OCI-LY7 (cell line): ENCODE data around the gene NUP62. TPM values are rescaled to one million over a fixed set of nuclear protein-coding genes. Genes with fewer than 3 reads are reported as not detected.
A peak's percentile ranks its signal among the peaks of the same experiment; 100 is the strongest.

Source experiments
- BruUV-seq: library from RNA; stranded (reverse); fragments of 400-500 nt; replicated peaks from 2 replicates; lab custom pipeline; 2021; lab: Mats Ljungman, UMichigan
- CTCF ChIA-PET: fragments of 300-600 bp; sonication (Branson Sonifier 250); formaldehyde crosslinking; loops from one replicate; lab custom pipeline; 2022; ENCODE audit warnings: antibody characterized with exemption; ENCODE audit not compliant: unreplicated experiment; lab: Charles Lee
- POLR2A ChIA-PET: fragments of 300-600 bp; sonication (Branson Sonifier 250); formaldehyde crosslinking; loops from one replicate; lab custom pipeline; 2022; ENCODE audit warnings: antibody characterized with exemption; lab: Charles Lee
- DNase-seq: peaks from one replicate; pipeline ENCODE4 v3.0.0-alpha.2; 2015; ENCODE audit warnings: low spot score
- H2AFZ ChIP-seq: fragments of 200-600 bp; sonication (generic), shearing (Covaris generic); 2 replicates; pipeline ENCODE4 v1.6.1; 2014; ENCODE audit warnings: mild to moderate bottlenecking, antibody characterized with exemption, low read length, moderate library complexity
- H3K27ac ChIP-seq: fragments of 200-600 bp; sonication (generic); 2 replicates; pipeline ENCODE4 v1.5.1; 2014; ENCODE audit warnings: mixed run types, low read depth, mild to moderate bottlenecking, moderate library complexity, low read length, inconsistent platforms; ENCODE audit not compliant: poor library complexity, severe bottlenecking
- H3K36me3 ChIP-seq: fragments of 200-600 bp; sonication (generic); 2 replicates; pipeline ENCODE4 v1.6.1; 2014; ENCODE audit warnings: mild to moderate bottlenecking, antibody characterized with exemption, low read length, moderate library complexity, mixed read lengths; ENCODE audit not compliant: insufficient read depth
- H3K4me1 ChIP-seq: fragments of 200-600 bp; sonication (generic); 2 replicates; pipeline ENCODE4 v1.5.1; 2014; ENCODE audit warnings: mild to moderate bottlenecking, low read length; ENCODE audit not compliant: insufficient read depth, poor library complexity, severe bottlenecking
- H3K4me2 ChIP-seq: fragments of 200-600 bp; sonication (generic); 2 replicates; pipeline ENCODE4 v1.6.1; 2014; ENCODE audit warnings: mild to moderate bottlenecking, low read length
- H3K4me3 ChIP-seq: fragments of 200-600 bp; sonication (generic); 2 replicates; pipeline ENCODE4 v1.5.1; 2014; ENCODE audit warnings: mild to moderate bottlenecking, low read depth, low read length; ENCODE audit not compliant: poor library complexity, severe bottlenecking
- H3K79me2 ChIP-seq: fragments of 200-600 bp; sonication (generic); 2 replicates; pipeline ENCODE4 v1.6.1; 2016; ENCODE audit warnings: low read depth, mild to moderate bottlenecking, low read length, moderate library complexity, mixed read lengths; ENCODE audit not compliant: insufficient read depth
- H3K9me2 ChIP-seq: fragments of 200-600 bp; sonication (generic); 2 replicates; pipeline ENCODE4 v1.6.1; 2016; ENCODE audit warnings: mild to moderate bottlenecking, low read length, mixed read lengths; ENCODE audit not compliant: insufficient read depth
- H3K9me3 ChIP-seq: fragments of 200-600 bp; sonication (generic); 2 replicates; pipeline ENCODE4 v1.6.1; 2014; ENCODE audit warnings: mild to moderate bottlenecking, mixed run types, low read length, mixed read lengths
- H4K20me1 ChIP-seq: fragments of 200-600 bp; sonication (generic); 2 replicates; pipeline ENCODE4 v1.6.1; 2014; ENCODE audit warnings: mild to moderate bottlenecking, antibody characterized with exemption, low read length, moderate library complexity, mixed read lengths; ENCODE audit not compliant: insufficient read depth
- CTCF ChIP-seq: fragments of 200-600 bp; sonication (generic); conservative IDR thresholded peaks from 2 replicates; pipeline ENCODE4 v1.5.1; 2014; ENCODE audit warnings: mild to moderate bottlenecking, antibody characterized with exemption, low read length, moderate library complexity, mixed read lengths
- EZH2phosphoT487 ChIP-seq: fragments of 200-600 bp; sonication (generic); IDR thresholded peaks from 2 replicates; pipeline ENCODE4 v1.6.1; 2018; ENCODE audit warnings: low read depth, borderline replicate concordance, mild to moderate bottlenecking, mixed run types, antibody characterized with exemption, low read length, moderate library complexity, mixed read lengths
- intact Hi-C: fragments of 100-400 bp; cut with micrococcal nuclease; formaldehyde crosslinking; loops from one replicate; pipeline ENCODE4 v1.10.0; 2022; ENCODE audit not compliant: unreplicated experiment
- total RNA-seq, 2 experiments: library from RNA; depleted of rRNA in 1 of 2; stranded (reverse); fragments of >200 nt in 1 of 2; shearing (Covaris generic) in 1 of 2; gene quantifications; 2 replicates each; pipeline ENCODE4 v1.2.3, GENCODE V29; 2014 to 2022

Gene NUP62
- total RNA-seq, 2 experiments from 2014 or later, result 75.6 to 76.3 TPM

GRCh38 chr19:49930483-49931011, 1.2 kb upstream of the NUP62 start:
- no TSS peak for BruUV-seq
- Histone ChIP-seq H3K36me3 (peaks cover 74% of the 10 kb centered on the region), H3K4me2 (peak overlapping the region; percentile 92), H3K9me2 (no peaks in the 10 kb centered on the region), H2AFZ (no peak overlapping the region), H3K79me2 (peaks cover 64% of the 10 kb centered on the region), H3K4me3 (peak overlapping the region; percentile 91), H4K20me1 (peaks cover 28% of the 10 kb centered on the region), H3K9me3 (no peaks in the 10 kb centered on the region), H3K27ac (peak overlapping the region; percentile 90), H3K4me1 (peaks cover 42% of the 10 kb centered on the region)
- intact Hi-C loops, result loop anchor here (1.0 kb wide), 1 partner anchor 51 kb away; no protein-coding TSS in a partner anchor
- ChIA-PET CTCF (no interaction called here), POLR2A (no interaction called here)
- TF ChIP-seq CTCF, result no peak
- TF ChIP-seq EZH2phosphoT487, result no peak
- peak; percentile 54 for DNase-seq

- Histone ChIP-seq H3K9me2 (no peaks in the 10 kb centered on the region), H3K9me3 (no peaks in the 10 kb centered on the region), H3K4me1 (peaks cover 49% of the 10 kb centered on the region), H3K4me2 (peak overlapping the region; percentile 92), H3K79me2 (peaks cover 71% of the 10 kb centered on the region), H2AFZ (no peak overlapping the region), H3K36me3 (peaks cover 80% of the 10 kb centered on the region), H3K27ac (peak overlapping the region; percentile 90), H4K20me1 (peaks cover 28% of the 10 kb centered on the region), H3K4me3 (peak overlapping the region; percentile 91)
- ChIA-PET POLR2A (interaction anchor here (0.7 to 0.9 kb wide), 3 partner anchors 22 to 144 kb away, joined by 3 read pairs; no protein-coding TSS in a partner anchor), CTCF (interaction anchor here (0.6 kb wide), 1 partner anchor 1641 kb away, joined by 4 read pairs; no protein-coding TSS in a partner anchor)
- TF ChIP-seq CTCF, result no peak
- no peak for TF ChIP-seq EZH2phosphoT487
- DNase-seq, result peak; percentile 99
- BruUV-seq, result no TSS peak
- intact Hi-C loops, result loop anchor here (1.0 kb wide), 1 partner anchor 53 kb away; the partner anchor contains the start of genes AKT1S1 and TBC1D17
Observed at GRCh38 chr19:49929611-49930482, 543 bp upstream of the NUP62 start.
